ENCODE results near the gene NR3C1. TPM values are rescaled to one million over a fixed set of nuclear protein-coding genes. Genes with fewer than 3 reads are reported as not detected.

The NR3C1 gene
- total RNA-seq, 1 experiment from 2014 or later, result 31.4 TPM

DNA sequence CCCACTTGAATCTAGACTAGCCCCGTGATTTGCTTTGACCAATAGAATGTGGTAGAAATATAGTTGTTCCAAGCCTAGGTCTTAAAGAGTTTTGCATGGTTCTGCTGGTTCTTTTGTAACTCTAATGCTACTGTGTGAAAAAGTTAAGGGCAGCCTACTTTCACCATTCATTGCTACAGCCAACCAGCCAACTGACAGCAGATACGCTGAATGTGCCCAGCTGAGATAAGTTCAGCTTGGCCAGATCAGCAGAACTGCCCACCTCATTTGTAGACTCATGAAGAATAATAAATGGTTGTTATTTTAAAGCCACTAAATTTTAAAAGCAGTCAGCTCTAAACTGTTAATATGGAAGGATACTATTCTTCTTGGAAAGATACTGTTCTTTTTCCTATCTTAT lies 23.9 kb downstream of the NR3C1 start:
- Histone ChIP-seq H4K20me1 (ENCODE audit: control insufficient read depth, insufficient read depth, insufficient read length) (no peaks in the 10 kb centered on the region), H2BK15ac (ENCODE audit: low read depth, low read length) (no peak overlapping the region), H3K56ac (ENCODE audit: insufficient read length, low read depth, low read length) (no peak overlapping the region), H3T11ph (ENCODE audit: low read length) (no peak overlapping the region), H3K27me3 (ENCODE audit: insufficient read depth, low read length) (no peaks in the 10 kb centered on the region), H2BK120ac (ENCODE audit: low read depth, low read length, poor library complexity, severe bottlenecking) (no peak overlapping the region), H4K8ac (replicated peaks; ENCODE audit: insufficient read length, low read depth, low read length) (no peak overlapping the region), H3K4me2 (ENCODE audit: insufficient read depth, insufficient read length, low read length) (no peak overlapping the region), H3K79me1 (ENCODE audit: insufficient read depth, low read depth, low read length, poor library complexity, severe bottlenecking) (no peaks in the 10 kb centered on the region), H2AK5ac (ENCODE audit: insufficient read length, low read length) (no peak overlapping the region), H3K27ac (ENCODE audit: insufficient read length, low read depth, low read length) (no peak overlapping the region), H3K23me2 (ENCODE audit: insufficient read length, low read depth, low read length, poor library complexity, severe bottlenecking) (no peaks in the 10 kb centered on the region), H3K4me1 (ENCODE audit: insufficient read depth, low read length) (no peaks in the 10 kb centered on the region; the same call in 1 of the 2 replicates), H3K23ac (ENCODE audit: insufficient read length, low read depth, low read length) (no peak overlapping the region), H3K14ac (ENCODE audit: insufficient read depth, low read length) (no peak overlapping the region), H4K5ac (ENCODE audit: insufficient read length, low read depth, low read length) (no peak overlapping the region), H3K18ac (ENCODE audit: insufficient read length, low read depth, low read length) (no peak overlapping the region), H4K91ac (ENCODE audit: insufficient read length, low read depth, low read length) (no peak overlapping the region), H2AFZ (ENCODE audit: low read length) (no peak overlapping the region), H3K9ac (ENCODE audit: extremely low read depth, insufficient read length, low read length) (no peak overlapping the region), H3K9me3 (ENCODE audit: control insufficient read depth, low read depth, low read length) (peaks cover 7% of the 10 kb centered on the region), H3K79me2 (ENCODE audit: insufficient read depth, low read length) (no peaks in the 10 kb centered on the region), H2BK12ac (ENCODE audit: insufficient read length, low read depth, low read length) (no peak overlapping the region), H2BK5ac (ENCODE audit: insufficient read length, low read length) (no peak overlapping the region), H3K4ac (ENCODE audit: low read depth, low read length) (no peak overlapping the region), H2BK20ac (ENCODE audit: low read depth, low read length, poor library complexity, severe bottlenecking) (no peak overlapping the region)
- Mint-ChIP-seq H3K9me3 (peaks cover 9 to 10% of the 10 kb centered on the region in 2 experiments), H3K36me3 (ENCODE audit: insufficient read depth in 1 of 3, low read depth in 3 of 3) (peaks cover 11 to 14% (median 11%) of the 10 kb centered on the region in 3 experiments), H3K4me1 (peaks cover 27 to 32% of the 10 kb centered on the region in 2 experiments), H3K27ac (peak overlapping the region in 1 of 3 experiments; percentile 55; a peak in 2 of 7 replicates), H3K4me3 (no peak overlapping the region), H3K27me3 (ENCODE audit: low read depth) (no peaks in the 10 kb centered on the region)
- no CpG with 5 or more reads among the region's 2 CpGs for WGBS (ENCODE audit: extremely low coverage, insufficient read length, low lambda C conversion rate)
- no peak for DNase-seq
- TF ChIP-seq, protein P1, sequence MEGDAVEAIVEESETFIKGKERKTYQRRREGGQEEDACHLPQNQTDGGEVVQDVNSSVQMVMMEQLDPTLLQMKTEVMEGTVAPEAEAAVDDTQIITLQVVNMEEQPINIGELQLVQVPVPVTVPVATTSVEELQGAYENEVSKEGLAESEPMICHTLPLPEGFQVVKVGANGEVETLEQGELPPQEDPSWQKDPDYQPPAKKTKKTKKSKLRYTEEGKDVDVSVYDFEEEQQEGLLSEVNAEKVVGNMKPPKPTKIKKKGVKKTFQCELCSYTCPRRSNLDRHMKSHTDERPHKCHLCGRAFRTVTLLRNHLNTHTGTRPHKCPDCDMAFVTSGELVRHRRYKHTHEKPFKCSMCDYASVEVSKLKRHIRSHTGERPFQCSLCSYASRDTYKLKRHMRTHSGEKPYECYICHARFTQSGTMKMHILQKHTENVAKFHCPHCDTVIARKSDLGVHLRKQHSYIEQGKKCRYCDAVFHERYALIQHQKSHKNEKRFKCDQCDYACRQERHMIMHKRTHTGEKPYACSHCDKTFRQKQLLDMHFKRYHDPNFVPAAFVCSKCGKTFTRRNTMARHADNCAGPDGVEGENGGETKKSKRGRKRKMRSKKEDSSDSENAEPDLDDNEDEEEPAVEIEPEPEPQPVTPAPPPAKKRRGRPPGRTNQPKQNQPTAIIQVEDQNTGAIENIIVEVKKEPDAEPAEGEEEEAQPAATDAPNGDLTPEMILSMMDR (conservative IDR thresholded peaks at IDR 0.05), result no peak

Data from H9 (cell line).